Brain microvascular endothelial cell (primary cell): ENCODE results near the gene IMMP2L.

Source experiments
- DNase-seq: peaks from one replicate; pipeline ENCODE4 v3.0.0-alpha.2; 2020
- H3K27ac ChIP-seq: fragments of 250-450 bp; sonication (Bioruptor Pico); 2 replicates; pipeline ENCODE4 v1.5.1; 2020; ENCODE audit warnings: mild to moderate bottlenecking, moderate library complexity
- H3K27me3 ChIP-seq: fragments of 250-450 bp; sonication (Bioruptor Pico); replicated peaks from 2 replicates; pipeline ENCODE4 v1.5.1; 2020; ENCODE audit warnings: mild to moderate bottlenecking
- H3K36me3 ChIP-seq: fragments of 250-450 bp; sonication (Bioruptor Pico); replicated peaks from 2 replicates; pipeline ENCODE4 v1.5.1; 2020; ENCODE audit warnings: mild to moderate bottlenecking
- H3K4me3 ChIP-seq: 2 replicates; pipeline ENCODE4 v1.5.1; 2011; ENCODE audit warnings: low read depth, mild to moderate bottlenecking, control low read depth, low read length, moderate library complexity
- in situ Hi-C: cut with HindIII; loops from 2 replicates; pipeline ENCODE4 v1.10.0; 2017; ENCODE audit warnings: low sequenced_read_pairs, low pct_ligation_motif_present
- TF ChIP-seq, protein P1 (sequence below): IDR thresholded peaks from 2 replicates; pipeline ENCODE4 v1.5.1; 2011; ENCODE audit warnings: low read depth, mild to moderate bottlenecking, moderate library complexity, low read length, control low read depth, inconsistent platforms; ENCODE audit errors: missing control alignments

IMMP2L gene

DNA sequence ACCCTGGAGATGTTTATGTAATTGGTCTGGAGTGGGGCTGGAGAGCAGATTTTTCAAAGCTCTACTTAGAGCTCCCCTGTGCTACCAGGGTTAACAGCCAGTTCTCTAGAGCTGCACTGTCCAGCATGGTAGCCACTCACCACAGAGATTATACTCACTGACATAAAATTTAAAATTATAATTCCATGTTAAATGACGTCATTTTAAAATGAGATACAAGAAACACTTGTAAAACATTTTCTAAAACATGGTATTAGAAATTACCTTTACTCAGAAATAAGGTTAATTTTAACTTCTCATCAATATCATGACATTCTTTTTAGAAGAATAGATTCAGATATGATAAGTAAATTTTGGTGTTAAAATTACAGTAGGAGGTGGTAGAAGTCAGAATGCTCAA lies 777.5 kb downstream of the IMMP2L start:
- no peak overlapping the region for H3K4me3 ChIP-seq
- no peaks in the 10 kb centered on the region for H3K27me3 ChIP-seq
- no peak overlapping the region for H3K27ac ChIP-seq
- no peak for DNase-seq
- TF ChIP-seq, protein P1, sequence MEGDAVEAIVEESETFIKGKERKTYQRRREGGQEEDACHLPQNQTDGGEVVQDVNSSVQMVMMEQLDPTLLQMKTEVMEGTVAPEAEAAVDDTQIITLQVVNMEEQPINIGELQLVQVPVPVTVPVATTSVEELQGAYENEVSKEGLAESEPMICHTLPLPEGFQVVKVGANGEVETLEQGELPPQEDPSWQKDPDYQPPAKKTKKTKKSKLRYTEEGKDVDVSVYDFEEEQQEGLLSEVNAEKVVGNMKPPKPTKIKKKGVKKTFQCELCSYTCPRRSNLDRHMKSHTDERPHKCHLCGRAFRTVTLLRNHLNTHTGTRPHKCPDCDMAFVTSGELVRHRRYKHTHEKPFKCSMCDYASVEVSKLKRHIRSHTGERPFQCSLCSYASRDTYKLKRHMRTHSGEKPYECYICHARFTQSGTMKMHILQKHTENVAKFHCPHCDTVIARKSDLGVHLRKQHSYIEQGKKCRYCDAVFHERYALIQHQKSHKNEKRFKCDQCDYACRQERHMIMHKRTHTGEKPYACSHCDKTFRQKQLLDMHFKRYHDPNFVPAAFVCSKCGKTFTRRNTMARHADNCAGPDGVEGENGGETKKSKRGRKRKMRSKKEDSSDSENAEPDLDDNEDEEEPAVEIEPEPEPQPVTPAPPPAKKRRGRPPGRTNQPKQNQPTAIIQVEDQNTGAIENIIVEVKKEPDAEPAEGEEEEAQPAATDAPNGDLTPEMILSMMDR, result no peak
- in situ Hi-C loops, result no loop called here
- H3K36me3 ChIP-seq, result no peaks in the 10 kb centered on the region

DNA sequence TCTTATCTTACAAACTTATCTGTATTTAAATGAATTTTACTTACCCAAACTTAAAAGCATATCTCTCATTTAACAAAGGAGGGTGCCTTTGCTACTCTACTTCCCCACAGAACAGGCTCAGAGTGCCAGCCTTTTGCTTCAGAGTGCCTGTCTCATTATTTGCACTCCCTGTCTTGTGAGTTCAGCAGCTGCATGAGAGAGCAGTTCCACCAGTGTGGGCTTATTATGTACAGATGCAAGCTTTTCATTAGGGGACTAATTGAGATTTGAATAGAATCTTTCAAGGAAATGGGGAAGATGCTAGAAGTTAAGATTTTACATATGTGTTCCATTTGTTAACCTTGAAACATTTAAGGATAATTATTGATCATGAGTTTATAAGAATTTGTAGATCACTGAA lies 781.6 kb downstream of the IMMP2L start:
- H3K36me3 ChIP-seq, result no peaks in the 10 kb centered on the region
- H3K27ac ChIP-seq, result no peak overlapping the region
- TF ChIP-seq, protein P1, result no peak
- no peak for DNase-seq
- H3K27me3 ChIP-seq, result no peaks in the 10 kb centered on the region
- H3K4me3 ChIP-seq, result no peak overlapping the region
- in situ Hi-C loops, result no loop called here

DNA sequence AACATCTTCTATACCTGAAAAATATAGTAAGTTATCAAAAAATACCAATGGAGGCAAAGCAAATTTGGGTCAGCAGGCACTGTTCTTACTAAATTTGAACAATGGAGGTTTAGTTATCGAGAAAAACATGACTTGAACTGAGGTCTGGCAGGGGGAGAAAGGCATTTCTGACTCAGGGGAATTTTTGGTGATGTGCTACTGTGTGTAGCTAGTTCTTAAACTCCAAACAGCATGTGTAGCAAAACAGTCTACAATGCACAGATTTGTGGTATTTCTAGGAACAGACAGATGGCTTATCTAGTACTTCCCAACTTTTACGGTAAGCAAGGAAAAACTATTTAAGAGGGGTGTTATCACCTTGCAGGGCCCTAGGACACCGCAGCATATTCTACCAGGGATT lies 783.0 kb downstream of the IMMP2L start:
- no peaks in the 10 kb centered on the region for H3K36me3 ChIP-seq
- no peak overlapping the region for H3K4me3 ChIP-seq
- no peaks in the 10 kb centered on the region for H3K27me3 ChIP-seq
- TF ChIP-seq, protein P1, result no peak
- H3K27ac ChIP-seq, result no peak overlapping the region
- no peak for DNase-seq
- in situ Hi-C loops, result no loop called here

DNA sequence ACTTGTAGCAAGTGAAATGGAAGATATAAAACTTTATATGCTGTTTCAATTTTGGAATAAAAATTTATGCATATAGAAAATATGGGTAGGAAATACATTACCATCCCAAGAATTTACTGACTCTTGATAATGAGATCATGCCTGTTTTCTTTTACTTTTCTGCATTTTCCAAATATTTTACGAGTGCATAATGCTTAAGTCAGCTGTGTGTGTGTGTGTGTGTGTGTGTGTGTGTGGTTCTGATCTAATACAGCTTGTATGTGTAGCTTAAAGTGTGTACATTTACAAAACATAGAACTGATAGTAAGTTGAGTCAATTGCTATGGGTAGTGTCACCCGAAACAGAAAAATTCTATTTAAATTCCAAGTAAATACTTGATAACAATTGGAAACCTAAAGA lies 787.2 kb downstream of the IMMP2L start:
- in situ Hi-C loops, result no loop called here
- TF ChIP-seq, protein P1, result no peak
- Histone ChIP-seq H3K27ac (no peak overlapping the region), H3K36me3 (no peaks in the 10 kb centered on the region), H3K4me3 (no peak overlapping the region), H3K27me3 (no peaks in the 10 kb centered on the region)
- peak; percentile 76 for DNase-seq

DNA sequence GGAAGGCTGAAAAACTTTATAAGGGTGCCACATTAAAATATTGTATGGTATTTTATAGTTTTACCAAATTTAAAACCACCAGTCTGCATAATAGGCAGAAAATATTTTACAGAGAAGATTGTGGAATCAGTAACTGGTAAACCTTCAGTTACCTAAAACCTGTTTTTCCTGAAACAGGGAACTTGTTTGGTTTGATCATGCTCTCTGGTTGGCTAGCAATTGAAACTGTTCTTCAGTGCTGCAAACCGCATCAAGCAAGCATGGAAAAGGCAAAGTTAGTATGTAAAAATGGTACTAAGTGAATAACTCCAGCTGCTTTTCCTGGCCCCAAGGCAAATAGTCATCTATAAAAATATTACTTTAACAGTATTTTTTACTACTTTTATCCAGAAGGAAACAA lies 788.2 kb downstream of the IMMP2L start:
- in situ Hi-C loops, result no loop called here
- no peaks in the 10 kb centered on the region for H3K36me3 ChIP-seq
- no peak for DNase-seq

DNA sequence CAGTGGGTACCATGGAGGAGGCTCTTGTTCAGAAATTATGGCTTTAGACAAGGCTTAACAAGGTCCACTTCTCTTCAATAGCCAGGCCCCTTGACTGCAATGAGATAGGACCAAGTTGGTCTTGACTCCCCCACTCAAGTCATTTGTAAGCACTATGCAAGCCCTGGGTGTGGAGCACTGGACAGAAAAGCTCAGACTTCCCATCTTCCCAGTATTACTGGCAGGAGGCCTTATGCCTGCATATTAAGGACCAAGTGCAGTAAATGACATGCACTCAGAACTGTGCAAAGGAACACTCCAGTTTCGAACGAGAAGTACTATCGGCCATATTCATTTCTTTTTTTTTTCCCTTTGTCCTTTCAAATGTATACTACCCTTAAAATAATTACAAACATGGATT lies 789.7 kb downstream of the IMMP2L start:
- in situ Hi-C loops, result no loop called here
- Histone ChIP-seq H3K36me3 (no peaks in the 10 kb centered on the region), H3K27ac (no peak overlapping the region), H3K27me3 (no peaks in the 10 kb centered on the region), H3K4me3 (no peak overlapping the region)
- TF ChIP-seq, protein P1, result no peak
- no peak for DNase-seq

More for the DNA sequence above, 788.2 kb downstream of the IMMP2L start:
- TF ChIP-seq, protein P1, result no peak
- no peaks in the 10 kb centered on the region for H3K27me3 ChIP-seq
- no peak overlapping the region for H3K27ac ChIP-seq
- H3K4me3 ChIP-seq, result no peak overlapping the region
